ENCODE results near the gene OR2J1.
"Not testable (repeated sequence)": the region's sequence is repeated elsewhere in the genome, so short reads cannot be mapped to it uniquely, and the experiment has no call there.

The OR2J1 gene

DNA sequence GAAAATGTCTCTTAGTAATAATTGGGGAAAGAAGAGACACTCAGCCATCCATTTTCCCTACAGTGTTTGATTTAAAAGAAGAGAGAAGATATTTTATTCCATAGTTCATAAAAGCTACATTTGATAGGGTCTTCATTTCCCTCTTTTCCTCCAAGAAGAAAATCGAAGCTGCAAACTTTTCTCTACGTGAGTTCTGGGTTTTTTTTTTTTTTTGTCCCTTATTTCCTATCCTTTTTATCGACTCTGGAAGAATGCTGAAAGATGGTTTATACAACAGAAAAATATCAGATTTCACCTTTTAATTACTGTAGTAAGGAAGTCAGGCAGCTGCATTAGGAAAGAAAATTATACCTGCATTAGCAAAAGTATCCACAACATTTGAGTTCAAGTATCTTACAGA is at the start of gene OR2J1:
OR2J1 (plus strand) TSS at position 301 of the 400 bp plus-strand sequence. CDS start 1,453 bp downstream, outside the sequence.
- DNase-seq (ENCODE audit: low read depth): no peak

DNA sequence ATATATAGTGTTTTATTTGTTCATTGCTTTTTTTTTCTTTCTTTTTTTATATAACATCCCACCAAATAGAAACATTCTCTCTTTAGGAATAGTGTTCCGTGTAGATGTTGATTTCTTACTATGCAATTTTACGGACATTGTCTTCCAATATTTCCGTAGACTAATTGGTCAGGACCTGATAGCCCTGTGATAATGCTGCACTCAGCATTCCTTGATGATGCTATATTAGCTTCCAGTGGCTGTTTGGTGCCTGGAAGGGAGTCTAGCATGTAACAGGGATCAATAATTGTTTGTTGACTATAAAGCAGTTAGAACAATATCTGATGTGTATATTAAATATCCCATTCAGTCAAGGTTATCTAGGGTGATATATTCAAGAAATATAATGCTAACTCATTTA is 47.6 kb upstream of the OR2J1 start:
- DNase-seq (ENCODE audit: low read depth): no peak

DNA sequence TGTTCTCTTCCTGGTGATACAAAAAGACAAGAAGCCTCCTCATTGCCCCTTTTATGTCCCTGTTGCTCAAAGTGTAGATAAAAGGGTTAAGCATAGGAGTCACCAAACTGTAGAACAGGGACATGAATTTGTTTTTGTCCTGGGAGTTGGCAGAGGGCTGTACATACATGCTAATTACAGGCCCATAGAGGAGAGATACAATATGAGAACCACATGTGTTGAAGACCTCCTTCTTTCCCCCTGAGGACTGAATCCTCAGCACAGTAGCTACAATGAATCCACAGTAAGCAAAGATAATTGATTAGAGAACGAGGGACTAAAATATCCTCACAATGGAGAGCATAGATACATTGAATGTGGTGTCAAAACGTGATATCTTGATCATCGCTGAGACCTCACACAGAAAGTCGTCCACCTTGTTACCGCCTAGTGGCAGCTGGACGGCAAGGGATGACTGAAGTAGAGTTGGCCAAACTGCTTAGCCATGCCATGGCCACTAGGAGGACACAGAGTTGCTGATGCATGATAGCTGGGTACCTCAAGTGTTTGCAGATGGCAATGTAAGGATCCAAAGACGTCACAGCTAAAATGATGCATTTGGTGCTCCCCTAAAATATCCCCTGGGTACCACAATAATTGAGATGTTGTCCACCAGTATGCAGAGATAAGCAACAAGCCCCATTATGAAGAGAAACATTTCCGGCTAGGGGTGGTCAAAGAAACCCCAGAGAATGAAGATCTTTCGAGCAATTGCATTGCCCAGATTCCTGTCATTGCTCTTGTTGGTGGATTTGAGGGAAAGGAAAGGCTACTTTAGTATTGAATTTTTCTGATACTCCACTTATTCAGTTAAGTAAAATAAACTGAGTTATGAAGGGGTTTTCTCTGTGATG is 27.2 kb upstream of the OR2J1 start:
- peak; percentile 9 for DNase-seq (ENCODE audit: low read depth)

DNA sequence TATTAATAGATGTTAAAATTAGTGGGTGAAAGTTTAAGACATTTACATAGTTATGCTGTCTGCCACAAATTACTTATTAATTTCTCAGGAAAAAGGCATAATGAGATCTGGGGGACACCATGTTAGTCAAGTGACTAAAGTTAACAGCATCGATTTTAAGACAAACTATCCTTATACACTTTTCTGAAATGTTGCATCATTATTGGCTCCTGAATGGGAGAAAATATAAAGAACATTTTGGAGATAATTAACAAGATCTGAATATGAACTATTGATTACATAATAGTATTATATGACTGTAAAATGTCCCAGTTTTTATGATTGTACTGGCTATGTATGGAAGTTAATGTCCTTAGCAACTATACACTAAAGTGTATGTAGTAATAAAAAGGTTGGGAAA is 20.1 kb upstream of the OR2J1 start:
- no peak for DNase-seq (ENCODE audit: low read depth)

DNA sequence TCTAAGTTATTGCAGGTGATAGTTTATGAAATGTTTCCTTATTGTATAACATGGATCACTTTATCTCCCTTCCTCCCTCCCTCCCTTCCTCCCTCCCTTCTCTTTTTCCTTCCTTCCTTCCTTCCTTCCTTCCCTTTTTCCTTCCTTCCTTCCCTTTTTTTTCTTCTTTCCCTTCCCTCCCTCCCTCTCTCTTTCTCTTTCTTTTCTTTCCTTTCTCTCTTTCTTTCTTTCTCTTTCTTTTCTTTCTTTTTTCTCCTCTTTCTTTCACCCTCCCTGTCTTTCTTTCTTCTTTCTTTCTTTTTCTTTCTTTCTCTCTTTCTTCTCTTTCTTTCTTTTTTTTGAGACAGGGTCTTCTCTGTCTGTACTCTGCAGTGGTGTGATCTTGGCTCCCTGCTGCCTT is 18.0 kb upstream of the OR2J1 start:
- no peak for DNase-seq (ENCODE audit: low read depth)

DNA sequence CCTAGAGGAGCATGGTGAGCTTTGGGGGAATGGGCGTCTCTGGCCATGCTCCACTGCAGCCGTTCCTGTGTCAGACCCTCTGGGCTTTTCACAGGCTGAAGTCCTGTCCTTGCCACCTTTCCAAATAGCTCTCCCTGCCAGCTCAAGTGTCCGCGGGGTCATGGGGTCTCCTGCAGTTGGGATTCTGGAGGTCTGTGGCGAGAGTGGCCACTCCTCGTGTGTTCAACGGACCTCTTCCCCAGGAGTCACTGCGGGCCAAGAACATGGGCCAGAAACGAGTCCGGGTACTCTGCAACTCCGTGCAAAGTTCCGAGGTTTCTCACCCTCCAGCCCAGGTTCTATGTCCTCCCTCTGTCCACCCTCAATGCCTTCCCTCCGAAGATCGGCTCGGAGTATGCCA is 16.8 kb upstream of the OR2J1 start:
- no peak for DNase-seq (ENCODE audit: low read depth)

DNA sequence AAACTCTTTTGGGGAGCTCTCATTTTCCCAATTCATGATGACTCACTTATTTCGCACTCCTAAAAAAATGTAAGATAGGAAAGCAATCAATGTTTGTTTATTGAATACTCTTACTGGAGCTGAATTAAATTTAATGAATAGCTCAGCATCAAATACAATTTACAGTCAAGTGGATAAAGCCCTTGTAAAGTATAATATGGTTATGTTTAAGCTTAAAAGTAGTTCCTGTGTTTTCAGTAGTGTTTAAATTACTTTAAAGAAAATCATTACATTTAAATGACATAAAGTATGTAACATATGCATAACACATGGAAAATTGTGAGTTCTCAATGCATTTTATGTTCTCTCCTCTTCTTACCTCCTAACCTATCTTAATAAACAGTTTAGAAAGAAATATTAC is 12.1 kb upstream of the OR2J1 start, which contains the start of gene OR2B3:
OR2B3 (minus strand) TSS at position 101 of the 400 bp plus-strand sequence; CDS start at position 36, 65 bp downstream.
- no peak for DNase-seq (ENCODE audit: low read depth)

DNA sequence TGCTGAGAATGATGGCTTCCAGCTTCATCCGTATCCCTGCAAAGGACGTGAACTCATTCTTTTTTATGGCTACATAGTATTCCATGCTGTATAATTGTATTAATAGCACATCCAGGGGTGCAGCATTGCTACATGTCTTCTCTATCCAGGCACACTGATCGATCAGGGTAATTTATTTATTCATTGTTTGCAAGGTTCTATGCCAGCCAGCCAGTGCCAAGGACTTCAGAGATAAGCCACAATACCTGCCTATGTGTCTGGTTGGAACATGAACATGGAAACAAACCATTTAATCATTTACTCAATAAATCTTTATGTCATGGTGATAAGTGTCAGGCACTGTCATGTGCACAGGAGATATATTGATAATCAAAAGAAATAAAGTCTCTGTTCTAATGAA is 6.3 kb upstream of the OR2J1 start:
- no peak for DNase-seq (ENCODE audit: low read depth)

DNA sequence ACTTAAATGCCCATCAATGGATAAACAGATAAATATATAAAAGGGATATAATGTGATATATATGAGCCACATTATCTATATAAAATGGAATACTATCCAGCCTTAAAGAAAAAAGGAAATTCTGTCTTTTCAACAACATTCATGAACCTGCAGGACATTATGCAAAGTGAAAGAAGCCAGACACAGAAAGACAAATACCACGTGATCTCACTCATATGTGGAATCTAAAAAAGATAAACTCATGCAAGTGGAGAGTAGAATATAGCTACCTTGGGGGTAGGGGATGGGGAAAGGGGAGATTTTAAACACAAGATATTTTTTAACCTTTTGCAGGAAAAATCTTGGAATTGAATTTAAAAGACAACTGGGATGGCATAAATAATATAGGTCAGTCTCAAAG is 1.5 kb upstream of the OR2J1 start:
- no peak for DNase-seq (ENCODE audit: low read depth)

DNA sequence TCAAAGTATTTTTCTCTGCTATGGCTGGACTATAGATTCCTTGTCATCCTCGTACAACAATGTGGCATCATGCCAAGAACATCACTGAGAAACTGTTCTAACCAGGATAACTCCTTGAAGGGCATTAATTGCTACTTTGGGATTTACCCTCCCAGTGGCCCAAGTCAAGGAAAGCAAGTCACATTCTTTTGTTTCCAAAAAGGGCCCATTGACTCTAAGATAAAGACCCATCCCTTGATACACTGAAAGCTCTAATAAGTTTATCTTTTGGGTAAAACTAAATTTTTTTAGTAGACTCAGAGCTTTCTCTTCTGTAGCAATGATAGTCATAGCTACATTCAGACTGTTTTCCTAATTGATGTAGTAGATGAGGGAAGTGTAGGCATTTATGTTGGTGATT is 8.5 kb downstream of the OR2J1 start, which contains the start of gene OR2J3:
OR2J3 (plus strand) TSS at position 301 of the 400 bp plus-strand sequence. CDS start 3,833 bp downstream, outside the sequence.
- no peak for DNase-seq (ENCODE audit: low read depth)

DNA sequence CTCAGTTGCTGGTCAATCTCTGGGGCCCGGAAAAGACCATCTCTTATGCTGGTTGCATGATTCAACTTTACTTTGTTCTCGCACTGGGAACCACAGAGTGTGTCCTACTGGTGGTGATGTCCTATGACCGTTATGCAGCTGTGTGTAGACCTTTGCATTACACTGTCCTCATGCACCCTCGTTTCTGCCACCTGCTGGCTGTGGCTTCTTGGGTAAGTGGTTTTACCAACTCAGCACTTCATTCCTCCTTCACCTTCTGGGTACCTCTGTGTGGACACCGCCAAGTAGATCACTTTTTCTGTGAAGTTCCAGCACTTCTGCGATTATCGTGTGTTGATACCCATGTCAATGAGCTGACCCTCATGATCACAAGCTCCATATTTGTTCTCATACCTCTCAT is 12.8 kb downstream of the OR2J1 start:
- DNase-seq (ENCODE audit: low read depth): no peak

DNA sequence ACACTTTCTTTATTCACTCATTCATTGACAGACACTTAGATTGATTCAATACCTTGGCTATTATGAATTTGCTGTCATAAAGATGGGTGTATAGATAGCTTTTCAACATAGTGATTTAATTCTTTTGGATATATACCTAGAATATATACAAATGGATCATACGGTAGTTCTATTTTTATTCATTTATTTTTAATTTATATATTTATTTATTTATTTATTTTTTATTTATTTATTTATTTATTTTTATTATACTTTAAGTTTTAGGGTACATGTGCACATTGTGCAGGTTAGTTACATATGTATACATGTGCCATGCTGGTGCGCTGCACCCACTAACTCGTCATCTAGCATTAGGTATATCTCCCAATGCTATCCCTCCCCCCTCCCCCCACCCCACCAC is 15.7 kb downstream of the OR2J1 start:
- DNase-seq (ENCODE audit: low read depth): not testable (repeated sequence)

DNA sequence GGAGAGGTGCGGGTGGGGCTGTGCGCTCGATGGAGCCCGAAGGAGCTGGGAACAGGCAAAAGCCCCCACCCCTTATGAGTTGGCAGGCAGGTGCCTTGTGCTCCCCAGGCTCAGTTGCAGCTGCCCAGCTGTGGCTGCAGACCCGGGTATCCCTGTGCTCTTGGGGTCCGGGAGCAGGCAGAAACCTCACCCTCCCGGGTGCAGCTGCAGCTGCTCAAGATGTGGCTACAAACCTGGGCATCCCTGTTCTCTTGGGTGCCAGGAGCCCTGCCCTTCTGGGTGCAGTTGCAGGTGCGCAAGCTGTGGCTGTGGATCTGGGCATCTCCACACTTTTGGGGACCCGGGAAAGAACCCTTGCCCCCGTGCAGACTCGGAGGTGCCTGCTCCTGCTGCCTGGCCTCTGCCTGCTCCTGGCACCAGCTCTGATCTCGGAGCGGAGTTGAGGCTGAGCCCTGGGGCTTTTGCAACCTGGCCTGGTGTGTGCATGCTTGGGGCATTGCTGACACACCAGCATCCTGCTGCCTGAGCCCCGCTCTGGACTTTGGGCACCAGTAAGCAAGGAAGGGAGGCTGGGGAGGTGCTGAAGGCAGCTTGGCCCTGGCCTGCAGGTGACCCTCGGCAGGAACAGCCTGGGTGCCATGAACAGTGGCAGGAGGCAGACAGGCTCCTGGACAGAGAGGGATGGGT is 30.2 kb downstream of the OR2J1 start:
- DNase-seq (ENCODE audit: low read depth): no peak

DNA sequence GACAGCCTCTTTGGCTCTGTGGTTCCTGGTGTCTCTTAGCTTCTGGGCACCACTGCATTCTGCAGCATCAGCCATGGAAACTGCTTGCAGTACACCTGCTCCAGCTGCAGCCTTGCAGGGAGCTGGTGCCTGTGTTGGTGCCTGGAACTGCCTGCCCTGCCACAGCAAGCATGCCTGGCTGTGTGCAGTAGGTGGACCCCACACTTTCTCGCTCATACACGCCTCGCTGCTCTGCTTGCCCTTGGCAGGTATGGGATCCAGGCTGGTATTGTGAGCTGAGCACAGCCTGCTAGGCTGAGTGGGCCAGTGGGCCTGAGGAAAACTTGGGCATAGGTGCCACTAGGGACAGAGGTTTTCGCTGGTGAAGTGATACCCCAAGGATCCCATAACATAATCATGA is 31.4 kb downstream of the OR2J1 start:
- DNase-seq (ENCODE audit: low read depth): no peak

DNA sequence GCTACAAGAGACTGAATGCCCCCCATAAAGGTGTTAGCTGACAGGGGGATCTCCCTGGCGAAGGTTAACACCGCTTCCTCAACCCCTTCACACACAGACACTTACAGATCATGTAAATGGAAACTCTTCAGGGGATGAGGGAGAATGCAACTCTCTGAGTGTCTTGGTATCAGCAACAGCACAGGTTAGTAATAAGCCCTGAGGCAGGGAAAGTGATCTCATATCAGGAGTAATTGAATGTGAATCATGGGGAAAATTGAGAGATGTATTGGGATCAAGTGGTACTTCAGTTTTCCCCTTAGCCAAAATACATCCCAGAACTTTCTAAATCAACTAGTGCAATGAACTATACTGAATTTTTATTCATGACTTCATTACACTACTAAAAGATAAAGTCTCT is 32.4 kb downstream of the OR2J1 start:
- DNase-seq (ENCODE audit: low read depth): no peak

DNA sequence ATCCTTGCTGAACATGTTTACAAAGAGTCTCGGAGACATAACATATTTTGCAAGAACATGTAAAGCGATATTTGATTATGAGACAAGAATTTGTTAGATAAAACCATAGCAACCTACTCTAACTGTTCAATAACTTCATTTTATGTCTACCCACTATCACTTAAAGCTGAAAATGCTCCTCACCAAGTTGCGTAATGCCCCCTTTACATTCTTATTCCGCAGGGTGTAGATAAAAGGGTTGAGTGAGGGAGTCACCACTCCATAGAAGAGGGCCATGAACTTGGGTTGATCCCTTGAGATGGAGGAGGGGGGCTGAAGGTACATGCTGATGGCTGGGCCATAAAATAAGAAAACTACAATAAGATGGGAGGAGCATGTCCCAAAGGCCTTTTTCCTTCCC is 38.4 kb downstream of the OR2J1 start:
- no peak for DNase-seq (ENCODE audit: low read depth)

DNA sequence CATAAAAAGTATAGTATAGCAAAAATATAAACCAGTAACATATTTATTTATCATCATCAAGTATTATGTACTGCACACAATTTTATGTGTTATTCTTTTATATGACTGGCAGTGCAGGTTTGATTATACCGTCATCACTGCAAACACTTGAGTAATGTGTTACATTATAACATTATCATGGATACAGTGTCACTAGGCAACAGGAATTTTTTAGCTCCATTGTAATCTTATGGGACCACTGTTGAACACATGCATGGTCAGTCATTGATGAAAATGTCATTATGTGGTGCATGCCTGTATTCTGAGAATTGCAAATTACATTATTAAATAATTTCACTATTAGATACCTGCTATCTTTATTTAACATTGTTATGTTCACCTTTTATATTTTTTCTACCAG is 42.3 kb downstream of the OR2J1 start:
- DNase-seq (ENCODE audit: low read depth): no peak

DNA sequence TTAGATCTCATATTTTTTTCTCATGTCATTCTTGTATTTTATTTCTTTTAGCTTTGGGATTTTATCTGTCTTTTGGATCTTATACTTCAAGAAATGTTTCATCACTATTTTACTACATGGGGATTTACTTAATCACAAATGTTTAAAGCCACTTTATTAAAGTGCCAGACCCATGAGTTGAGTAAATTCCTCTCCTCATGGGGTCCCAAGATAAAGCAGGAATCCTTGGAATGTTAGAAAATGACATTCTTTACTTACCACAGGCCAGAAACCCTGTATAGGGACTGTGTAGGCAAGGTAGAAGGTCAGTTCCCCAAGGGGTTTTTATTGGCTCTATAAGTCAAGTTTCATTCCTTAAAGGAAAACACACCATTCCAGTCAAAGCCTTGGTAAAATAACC is 43.0 kb downstream of the OR2J1 start:
- no peak for DNase-seq (ENCODE audit: low read depth)

DNA sequence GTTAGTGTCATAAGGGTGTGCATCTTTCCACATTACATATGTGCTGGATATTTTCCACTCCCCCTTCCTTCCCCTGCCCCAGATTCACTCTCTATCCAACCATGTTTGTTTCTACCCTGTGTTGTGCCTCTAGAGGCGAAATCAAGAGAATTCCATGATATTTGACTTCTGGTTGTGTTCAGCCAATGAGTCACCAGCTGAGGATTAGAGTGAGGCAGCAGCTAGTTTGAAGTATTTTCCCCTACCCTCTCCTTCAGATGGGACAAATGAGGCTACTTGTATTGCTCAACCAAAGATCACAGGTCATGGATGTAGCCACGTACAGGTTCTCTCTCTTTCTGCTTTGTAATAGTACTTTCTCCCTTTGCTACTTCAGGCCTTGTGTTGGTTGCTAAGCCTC is 46.9 kb downstream of the OR2J1 start:
- DNase-seq (ENCODE audit: low read depth): no peak

DNA sequence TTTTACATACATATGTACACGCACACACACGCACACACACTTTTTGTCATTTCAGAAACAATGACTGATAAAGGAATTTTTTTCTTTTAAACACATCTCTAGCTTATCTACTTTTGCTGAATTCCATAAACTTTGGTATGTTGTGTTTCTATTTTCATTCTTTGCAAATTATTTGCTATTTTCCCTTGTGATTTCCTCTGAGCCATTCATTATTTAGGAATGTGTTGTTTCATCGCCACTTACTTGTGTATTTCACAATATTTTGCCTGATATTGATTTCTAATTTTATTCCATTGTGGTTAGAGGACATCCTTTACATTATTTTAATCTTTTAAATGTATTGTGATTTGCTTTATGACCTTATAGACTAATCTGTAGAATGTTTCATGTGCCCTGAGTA is 47.8 kb downstream of the OR2J1 start:
- DNase-seq (ENCODE audit: low read depth): no peak

DNA sequence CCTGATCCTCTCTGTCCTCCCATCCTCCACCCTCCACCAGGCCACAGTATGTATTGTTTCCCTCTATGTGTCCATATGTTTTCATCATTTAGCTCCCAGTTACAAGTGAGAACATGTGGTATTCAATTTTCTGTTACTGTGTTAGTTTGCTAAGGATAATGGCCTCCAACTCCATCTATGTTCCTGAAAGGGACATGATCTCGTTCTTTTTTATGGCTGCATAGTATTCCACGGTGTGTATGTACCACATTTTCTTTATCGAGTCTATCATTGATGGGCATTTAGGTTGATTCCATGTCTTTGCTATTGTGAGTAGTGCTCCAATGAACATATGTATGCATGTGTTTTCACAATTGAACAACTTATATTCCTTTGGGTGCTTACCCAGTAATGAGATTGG is 50.2 kb downstream of the OR2J1 start:
- DNase-seq (ENCODE audit: low read depth): not testable (repeated sequence)
